Head of caudate nucleus (tissue), 42 donors: ENCODE measurements around the gene BTNL2.
"Not testable (repeated sequence)": the region's sequence is repeated elsewhere in the genome, so short reads cannot be mapped to it uniquely, and the experiment has no call there.

Experiments used
- DNase-seq, 42 donors: peaks; one replicate each; pipeline versions ENCODE4 v3.0.0 to v3.0.0-alpha.2; 2020 to 2021; ENCODE audit warnings: mixed read lengths in 7 of 42
- intact Hi-C: fragments of 100-400 bp; cut with DNase I; formaldehyde crosslinking; loops from one replicate; pipeline ENCODE4 v1.15.0; 2022

BTNL2 gene

GRCh38 chr6:32406857-32407256 lies at the start of gene BTNL2:
Gene BTNL2, minus strand, starts transcription at chr6:32407181. Its CDS starts 58 bp downstream, at chr6:32407123.
- intact Hi-C loops: no loop called here
- no peak for DNase-seq

GRCh38 chr6:32449088-32449736 lies 42.2 kb upstream of the BTNL2 start:
- intact Hi-C loops: no loop called here
- no peak for DNase-seq

- DNase-seq: no peak
- intact Hi-C loops: no loop called here
Measured at GRCh38 chr6:32447932-32448331, 41.0 kb upstream of the BTNL2 start.

- DNase-seq: no peak
- intact Hi-C loops: no loop called here
Measured at GRCh38 chr6:32445321-32445854, 38.4 kb upstream of the BTNL2 start.

- intact Hi-C loops: no loop called here
- DNase-seq: no peak
Measured at GRCh38 chr6:32444433-32444832, 37.5 kb upstream of the BTNL2 start.

GRCh38 chr6:32442977-32443552 lies 36.1 kb upstream of the BTNL2 start:
- DNase-seq: no peak
- intact Hi-C loops: no loop called here

- DNase-seq: no peak
- intact Hi-C loops: no loop called here
Measured at GRCh38 chr6:32442243-32442667, 35.3 kb upstream of the BTNL2 start.

GRCh38 chr6:32439602-32440214 lies 32.7 kb upstream of the BTNL2 start, which contains the start of gene HLA-DRA:
Gene HLA-DRA, plus strand, starts transcription at chr6:32439887. Its CDS starts 64 bp downstream, at chr6:32439951.
- intact Hi-C loops: no loop called here
- peak in 10 of 42 donors; percentile 9 to 60 (median 22) for DNase-seq

- intact Hi-C loops: no loop called here
- DNase-seq: no peak
Measured at GRCh38 chr6:32439139-32439538, 32.2 kb upstream of the BTNL2 start.

- intact Hi-C loops: no loop called here
- peak in 1 of 42 donors; percentile 2 for DNase-seq
Measured at GRCh38 chr6:32436995-32437836, 30.2 kb upstream of the BTNL2 start.

- no peak for DNase-seq
- intact Hi-C loops: no loop called here
Measured at GRCh38 chr6:32436186-32436585, 29.2 kb upstream of the BTNL2 start.

GRCh38 chr6:32433950-32434349 lies 27.0 kb upstream of the BTNL2 start:
- intact Hi-C loops, DNase-seq: not testable (repeated sequence)

GRCh38 chr6:32432050-32432450 lies 25.1 kb upstream of the BTNL2 start:
- DNase-seq: no peak

GRCh38 chr6:32431142-32431541 lies 24.2 kb upstream of the BTNL2 start:
- intact Hi-C loops: no loop called here
- no peak for DNase-seq

More at GRCh38 chr6:32432050-32432450, 25.1 kb upstream of the BTNL2 start:
- intact Hi-C loops: no loop called here

- intact Hi-C loops: no loop called here
- DNase-seq: no peak
Measured at GRCh38 chr6:32430179-32430578, 23.2 kb upstream of the BTNL2 start.

GRCh38 chr6:32427934-32428474 lies 21.0 kb upstream of the BTNL2 start:
- intact Hi-C loops: no loop called here
- DNase-seq: no peak

GRCh38 chr6:32427218-32427617 lies 20.2 kb upstream of the BTNL2 start:
- intact Hi-C loops: no loop called here
- no peak for DNase-seq

GRCh38 chr6:32426338-32426737 lies 19.4 kb upstream of the BTNL2 start:
- intact Hi-C loops: no loop called here
- no peak for DNase-seq
